NCI-H187 treated with DMSO at 0.1 percent for 48 hours (cell line): ENCODE results near the gene EFHB.
"Not testable (repeated sequence)": the region's sequence is repeated elsewhere in the genome, so short reads cannot be mapped to it uniquely, and the experiment has no call there.

ENCODE experiments used
- DNase-seq: peaks from one replicate; lab custom pipeline; 2025; lab: John Stamatoyannopoulos, UW

The EFHB gene, protein sequence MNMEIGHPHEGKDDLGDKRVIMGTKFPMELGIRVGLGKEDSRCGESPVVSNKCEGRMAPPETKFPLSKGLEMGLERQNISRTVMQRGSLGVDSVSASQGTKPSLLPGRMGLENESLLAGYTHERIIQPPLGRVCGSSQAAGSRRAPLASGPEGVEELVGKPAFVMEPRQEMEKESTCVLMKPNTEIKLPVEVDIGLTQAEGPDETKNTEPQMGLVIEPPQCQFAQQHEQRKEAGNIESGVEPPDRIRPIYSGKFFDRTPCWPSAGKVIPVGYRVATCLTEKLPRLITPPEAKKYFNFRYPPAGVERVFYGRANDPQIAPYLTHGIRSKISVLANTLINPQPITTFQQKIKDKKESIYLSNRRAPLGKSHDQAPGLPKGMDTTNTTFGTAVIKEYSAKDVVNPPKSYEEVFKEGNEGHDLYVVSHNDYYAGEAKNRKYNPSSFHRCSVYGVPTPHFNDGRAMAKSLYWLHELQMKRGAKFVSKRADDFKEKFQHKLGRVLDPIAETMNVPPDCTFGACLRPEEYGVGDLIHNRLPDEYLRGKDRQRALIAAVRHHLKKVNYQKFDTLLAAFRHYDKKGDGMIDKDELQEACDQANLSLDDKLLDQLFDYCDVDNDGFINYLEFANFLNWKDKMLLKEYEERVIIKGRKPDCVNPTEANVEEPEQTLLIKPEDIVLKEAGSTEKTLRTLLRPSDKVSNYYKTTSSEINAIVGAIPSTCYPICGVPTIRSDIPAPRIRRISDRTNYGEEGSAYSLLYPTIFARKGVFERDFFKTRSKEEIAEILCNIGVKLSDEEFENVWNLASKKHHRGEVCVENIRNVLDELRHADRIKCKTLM

DNA sequence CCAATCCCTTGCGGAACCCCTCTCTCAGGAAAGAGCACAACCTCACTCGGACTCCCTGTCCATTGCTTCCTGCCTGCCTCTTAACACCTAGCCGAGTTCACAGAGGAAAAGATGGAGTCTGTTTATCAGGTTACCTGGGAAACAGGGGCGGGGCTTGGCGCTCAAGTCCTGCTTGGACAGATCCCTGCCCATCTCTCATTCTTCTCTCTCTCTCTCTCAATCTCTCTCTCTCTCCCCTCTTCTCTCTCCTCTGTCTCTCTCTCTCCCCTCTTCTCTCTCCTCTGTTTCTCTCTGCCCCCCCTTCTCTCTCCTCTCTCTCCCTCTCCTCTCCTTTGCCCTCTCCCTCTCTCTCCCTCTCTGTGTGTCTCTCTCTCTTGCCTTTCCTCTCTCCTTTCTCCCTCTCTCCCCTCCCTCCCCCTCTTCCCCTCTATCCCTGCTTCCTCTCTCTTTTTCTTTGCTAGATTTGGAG, at the start of gene EFHB:
TSS of gene EFHB (minus strand) at position 120 of the 469 bp plus-strand sequence. CDS start 199 bp downstream, outside the sequence.
- DNase-seq: no peak

DNA sequence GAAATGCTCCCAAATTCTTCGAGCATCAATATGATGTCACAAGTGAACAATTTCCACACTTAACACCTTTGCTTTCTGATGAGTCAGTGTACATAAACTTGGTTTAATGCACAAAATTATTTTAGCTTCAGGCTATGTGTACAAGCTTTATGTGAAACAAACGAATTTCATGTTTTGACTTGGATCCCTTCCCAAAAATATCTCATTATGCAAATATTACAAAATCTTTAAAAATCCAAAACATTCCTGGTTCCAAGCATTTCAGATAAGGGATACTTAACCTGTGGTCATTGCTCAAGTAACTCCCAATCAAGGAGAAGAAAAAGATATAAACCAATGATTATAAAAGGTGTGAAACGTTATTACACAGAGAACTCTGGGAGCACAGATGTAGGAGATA, 38.0 kb upstream of the EFHB start:
- no peak for DNase-seq

DNA sequence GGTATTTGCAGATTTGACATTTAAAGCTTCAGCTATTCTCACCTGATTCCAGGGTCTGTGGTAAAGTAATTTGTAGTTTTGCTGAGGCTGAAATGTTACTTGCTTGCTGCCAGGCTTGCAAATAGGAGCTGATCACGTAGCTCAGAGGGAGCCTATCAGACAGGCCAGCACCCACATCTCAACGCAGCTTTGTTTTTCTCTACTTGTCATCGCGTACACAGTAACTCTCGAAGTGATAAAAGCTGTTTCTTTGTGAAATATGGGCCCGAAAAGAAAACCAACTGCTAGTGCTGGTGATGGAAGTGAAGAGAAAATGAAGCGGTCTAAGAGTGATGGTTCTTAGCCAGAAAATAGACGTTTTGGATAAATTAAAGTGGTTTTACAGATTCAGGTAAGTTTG, 36.3 kb upstream of the EFHB start:
- no peak for DNase-seq

- DNase-seq: no peak
These were observed 33.8 kb upstream of the EFHB start for GRCh38 chr3:19967812-19968211.

DNA sequence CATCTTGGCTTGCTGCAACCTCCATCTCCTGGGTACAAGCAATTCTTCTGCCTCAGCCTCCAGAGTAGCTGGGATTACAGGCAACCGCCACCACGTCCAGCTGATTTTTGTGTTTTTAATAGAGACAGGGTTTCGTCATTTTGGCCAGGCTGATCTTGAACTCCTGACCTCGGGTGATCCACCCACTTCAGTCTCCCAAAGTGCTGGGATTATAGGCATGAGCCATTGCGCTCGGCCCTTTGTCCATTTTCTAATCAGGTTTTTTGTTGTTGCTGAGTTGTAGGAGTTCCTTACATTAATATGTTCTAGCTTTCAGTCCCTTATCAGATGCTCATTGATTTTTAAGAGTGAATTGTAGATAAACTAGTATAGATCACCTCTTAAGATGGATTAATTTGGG, 33.2 kb upstream of the EFHB start:
- no peak for DNase-seq

GRCh38 chr3:19961960-19962359, 27.9 kb upstream of the EFHB start:
- no peak for DNase-seq

DNA sequence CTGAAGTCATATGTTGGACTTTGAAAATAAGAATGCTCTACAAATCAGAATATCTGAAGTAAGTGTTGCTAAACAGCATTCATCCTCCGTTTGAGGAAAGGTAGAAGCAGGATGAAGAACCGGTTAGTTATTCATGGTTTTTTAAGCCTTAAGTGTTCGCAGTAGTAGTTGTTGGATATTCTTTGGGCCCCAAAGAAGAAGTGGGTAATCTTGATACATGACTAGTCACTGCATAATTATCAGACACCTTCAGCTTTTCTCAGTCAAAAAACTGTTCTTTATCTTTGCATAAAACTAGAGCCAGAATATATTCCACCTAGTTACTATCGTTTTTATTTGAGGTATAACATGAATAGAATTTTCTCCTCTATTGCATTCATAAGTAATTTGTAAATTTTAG, 26.7 kb upstream of the EFHB start:
- DNase-seq: no peak

- no peak for DNase-seq
These were observed 25.5 kb upstream of the EFHB start for GRCh38 chr3:19959505-19959904.

DNA sequence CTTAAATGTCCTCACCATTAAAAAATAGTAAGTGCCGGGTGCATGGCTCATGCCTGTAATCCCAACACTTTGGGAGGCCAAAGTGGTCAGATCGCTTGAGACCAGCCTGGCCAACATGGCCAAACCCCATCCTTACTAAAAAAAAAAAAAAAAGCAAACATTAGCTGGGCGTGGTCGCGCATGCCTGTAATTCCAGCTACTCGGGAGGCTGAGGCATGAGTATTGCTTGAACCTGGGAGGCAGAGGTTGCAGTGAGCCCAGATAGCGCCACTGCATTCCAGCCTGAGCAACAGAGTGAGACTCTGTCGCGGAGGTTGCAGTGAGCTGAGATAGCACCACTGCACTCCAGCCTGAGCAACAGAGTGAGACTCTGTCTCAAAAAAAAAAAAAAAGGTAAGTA, 23.3 kb upstream of the EFHB start:
- DNase-seq: not testable (repeated sequence)

GRCh38 chr3:19954676-19955075, 20.7 kb upstream of the EFHB start:
- DNase-seq: no peak

DNA sequence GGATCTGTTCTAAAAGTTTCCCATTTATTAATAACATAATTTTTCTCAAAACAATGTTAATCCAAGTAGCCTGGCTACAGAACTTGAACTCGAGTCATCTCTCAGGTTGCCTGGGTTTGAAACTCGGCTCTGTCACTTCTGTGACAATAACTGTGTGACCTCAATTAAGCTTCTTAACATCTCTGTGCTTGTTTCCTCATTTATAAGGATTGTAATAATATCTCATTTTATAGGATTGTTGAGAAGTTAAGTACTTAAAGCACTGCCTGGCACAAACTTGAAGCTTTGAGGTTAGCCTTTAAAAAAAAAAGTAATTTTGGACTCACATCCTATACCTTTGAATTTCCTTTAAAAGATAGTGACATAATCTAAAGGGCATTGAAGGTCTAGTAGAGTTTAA, 16.3 kb upstream of the EFHB start:
- no peak for DNase-seq

DNA sequence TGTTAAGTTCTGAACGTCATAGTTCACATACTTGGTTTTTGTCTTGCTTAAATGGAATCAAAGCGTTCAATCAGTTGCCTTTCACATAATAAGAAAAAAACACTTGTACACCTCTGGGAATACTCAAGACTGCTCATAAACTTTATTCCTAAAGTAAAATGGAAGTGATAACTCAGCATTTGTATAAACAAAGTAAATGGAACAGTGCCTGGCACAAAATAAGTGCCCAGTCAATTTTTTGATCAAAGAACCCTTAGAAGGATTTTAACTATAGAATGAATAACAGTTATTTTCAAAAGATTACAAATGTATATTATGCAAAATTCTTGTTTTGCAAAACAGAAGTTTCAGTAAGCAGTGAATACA, 14.2 kb upstream of the EFHB start:
- no peak for DNase-seq

GRCh38 chr3:19947549-19948225, 13.7 kb upstream of the EFHB start:
- DNase-seq: no peak

DNA sequence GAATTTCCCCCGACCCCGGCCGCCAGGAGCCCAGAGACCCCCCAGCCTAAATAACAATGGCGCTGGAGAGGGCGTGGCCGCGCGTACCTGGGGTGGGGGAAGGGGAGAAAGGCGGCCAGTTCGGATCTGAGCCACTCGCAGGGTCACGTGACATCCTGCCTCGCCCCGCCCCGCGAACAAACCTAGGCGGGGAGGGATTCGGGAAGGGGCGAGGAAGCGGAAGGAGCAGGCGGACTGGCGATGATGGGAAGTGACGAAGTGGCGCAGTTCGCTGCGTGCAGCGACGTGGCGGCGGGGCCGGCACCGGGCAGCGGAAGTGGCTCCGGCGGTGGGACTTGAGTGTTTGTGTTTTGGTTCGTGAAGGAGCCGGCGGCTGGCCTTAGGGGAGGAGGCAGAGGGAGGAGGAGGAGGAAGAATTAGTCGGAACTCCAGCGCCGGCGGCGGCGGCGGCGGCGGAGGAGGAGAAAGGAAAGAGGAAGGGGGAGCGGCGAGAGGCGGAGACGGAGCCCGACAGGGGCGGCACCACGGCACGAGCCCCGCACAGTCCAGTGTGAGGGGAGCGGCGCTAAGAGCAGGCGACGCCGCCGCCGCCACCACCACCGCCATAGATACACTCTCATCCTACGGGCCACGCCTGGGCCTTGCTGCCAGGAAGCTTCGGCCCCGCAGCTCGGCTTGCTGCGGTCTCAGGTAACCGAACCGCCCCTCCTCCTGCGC, 13.0 kb upstream of the EFHB start, which contains the start of gene RAB5A:
TSS of gene RAB5A (plus strand) at position 266 of the 717 bp plus-strand sequence. CDS start 3,802 bp downstream, outside the sequence.
- DNase-seq: peak; percentile 70

DNA sequence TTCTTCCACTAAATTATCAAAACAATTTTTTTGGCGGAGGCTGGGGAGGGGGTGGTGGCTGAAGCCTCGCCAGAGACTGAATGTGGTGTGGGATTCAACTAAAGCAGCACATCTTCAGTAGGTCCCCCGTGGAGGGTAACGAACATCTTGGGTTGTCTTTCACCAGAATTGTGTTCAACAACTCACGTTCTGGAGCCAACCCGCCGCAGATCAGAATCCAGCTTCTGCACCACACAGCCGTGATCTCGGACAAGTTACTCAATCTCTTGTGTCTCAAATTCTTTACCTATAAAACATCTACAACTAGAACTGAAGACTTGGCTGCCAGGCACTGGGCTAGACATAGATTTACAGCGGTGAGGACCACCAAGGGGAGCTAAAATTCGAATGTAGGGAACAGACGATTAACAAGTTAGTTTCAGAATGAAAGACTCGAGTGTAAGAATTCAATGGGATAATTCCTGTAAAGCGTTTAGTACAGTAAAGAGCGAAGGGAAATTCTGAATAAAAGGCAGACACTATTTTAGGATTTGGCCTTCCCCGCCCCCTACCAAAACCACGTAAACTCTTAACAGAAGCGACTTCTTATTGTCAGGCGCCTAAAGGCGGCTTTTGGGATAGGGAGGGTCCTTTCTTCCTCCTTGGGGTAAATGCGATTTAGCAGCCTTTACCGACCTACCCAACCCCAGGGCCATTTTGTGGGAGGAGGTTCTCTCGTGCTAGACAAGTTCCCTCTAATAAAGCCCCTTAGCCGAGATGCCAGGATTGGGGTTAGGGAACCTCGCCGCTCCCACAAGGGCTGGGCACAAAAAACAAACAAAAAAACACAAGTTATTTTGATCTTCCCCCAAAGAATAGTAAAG, 12.2 kb upstream of the EFHB start:
- DNase-seq: no peak

DNA sequence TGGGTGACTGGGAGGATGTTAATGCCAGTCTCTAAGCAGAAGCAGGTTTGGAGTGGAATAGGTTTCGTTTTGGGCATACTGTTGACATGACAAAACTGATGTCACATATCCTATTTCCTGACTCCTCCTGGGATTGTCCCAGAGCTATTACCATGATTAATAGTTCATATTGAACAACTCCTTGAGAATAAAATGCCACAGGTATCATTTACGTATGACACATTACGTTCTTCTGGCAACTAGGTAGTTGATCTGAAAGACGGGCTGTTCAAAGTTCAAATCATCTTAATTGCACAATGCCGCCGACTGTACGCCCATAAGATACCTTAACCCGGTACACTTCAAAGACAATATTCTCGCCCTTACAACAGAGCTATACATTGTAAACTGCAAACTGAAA, 11.5 kb upstream of the EFHB start:
- no peak for DNase-seq

DNA sequence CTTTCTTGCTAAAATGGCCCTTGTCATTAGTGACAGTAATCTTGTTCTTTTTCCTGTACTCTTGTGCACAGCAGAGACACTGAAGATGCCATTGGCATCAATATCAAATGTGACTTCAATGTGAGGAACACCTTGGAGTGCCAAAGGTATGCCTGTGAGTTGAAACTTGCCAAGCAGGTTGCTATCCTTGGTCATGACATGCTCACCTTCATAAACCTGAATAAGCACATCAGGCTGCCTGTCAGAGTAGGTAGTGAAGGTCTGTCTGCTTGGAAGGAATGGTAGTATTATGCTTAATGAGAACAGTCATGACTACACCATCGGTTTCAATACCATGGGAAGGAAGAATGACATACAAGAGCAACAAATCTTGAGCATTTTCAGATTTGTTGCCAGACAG, 6.6 kb upstream of the EFHB start:
- DNase-seq: no peak

- DNase-seq: no peak
These were observed 4.2 kb upstream of the EFHB start for GRCh38 chr3:19938295-19938627.

DNA sequence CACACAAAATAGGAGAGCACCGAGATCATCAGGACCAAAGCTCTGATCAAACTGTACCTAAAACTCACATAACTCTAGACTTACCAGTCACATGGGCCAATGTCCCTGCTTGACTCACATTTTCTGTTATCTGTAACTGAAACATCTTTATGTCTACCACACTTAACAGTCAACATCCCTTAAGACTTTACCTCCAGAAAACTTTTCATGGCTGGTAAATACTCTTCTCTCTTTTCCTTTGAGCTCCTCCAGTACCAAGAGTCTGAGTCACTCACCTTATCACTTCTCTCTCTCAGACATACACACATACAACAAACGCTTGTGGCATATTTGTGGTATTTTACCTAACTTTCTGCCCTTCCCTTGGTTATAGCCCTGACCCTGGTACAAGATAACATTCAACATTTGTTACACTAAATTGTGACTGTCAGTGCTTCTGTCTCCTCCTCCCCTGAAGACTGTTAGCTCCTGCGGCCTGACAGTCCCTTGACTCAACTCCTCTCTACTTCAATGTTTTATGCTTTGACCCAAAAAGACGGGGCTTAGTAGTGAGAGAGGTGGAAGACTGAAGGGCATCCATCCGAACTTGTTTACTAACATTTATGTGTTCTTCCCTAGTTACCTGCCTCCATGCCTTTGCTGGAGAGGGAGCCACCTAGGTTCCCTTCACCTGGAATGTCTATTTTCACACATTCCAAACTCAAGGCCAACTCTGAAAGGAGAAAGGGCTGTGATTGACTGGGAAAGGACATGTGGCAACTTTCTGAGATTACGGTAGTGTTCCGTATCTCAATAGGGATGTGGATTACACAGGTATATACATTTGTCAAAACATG, 3.7 kb upstream of the EFHB start:
- DNase-seq: no peak

DNA sequence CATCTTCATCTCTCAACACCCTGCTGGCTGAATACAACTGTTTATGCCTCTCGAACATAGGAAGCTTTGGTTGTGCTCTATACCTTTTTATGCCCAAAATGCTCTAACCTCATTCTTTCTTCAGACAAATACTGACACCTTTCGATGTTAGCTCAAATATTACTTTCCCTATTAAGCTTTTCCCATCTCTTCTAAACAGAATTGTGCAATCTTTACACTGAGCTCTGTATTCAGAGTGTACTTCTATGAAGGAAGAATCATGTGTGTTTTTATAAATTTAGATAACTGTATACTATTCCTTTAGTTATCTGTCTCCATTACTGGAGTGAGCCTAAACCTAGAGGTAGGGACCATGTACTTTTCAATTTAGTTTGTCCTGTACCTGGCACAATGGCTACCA, 1.6 kb downstream of the EFHB start:
- DNase-seq: no peak
